Gastrocnemius medialis (tissue), 4 donors: ENCODE results near the gene HOXD10.

Source experiments
- POLR2A ChIP-seq, 2 donors: fragments of 450-650 bp; IDR thresholded peaks; one replicate each; pipeline ENCODE4 v1.6.1; 2017; ENCODE audit warnings: antibody characterized with exemption in 2 of 2, mild to moderate bottlenecking in 2 of 2, moderate library complexity in 2 of 2
- TF ChIP-seq, protein P1 (sequence below), 5 experiments: fragments of 450-650 bp in 3 of 5; fragments of 200-600 bp in 2 of 5; sonication (generic) in 2 of 5; IDR thresholded peaks in 4 of 5; conservative IDR thresholded peaks in 1 of 5; 1 replicate in 4 of 5; 2 replicates in 1 of 5; pipeline ENCODE4 v1.5.1; 2016 to 2019; ENCODE audit warnings: antibody characterized with exemption in 5 of 5, mild to moderate bottlenecking in 3 of 5, moderate library complexity in 3 of 5

DNA sequence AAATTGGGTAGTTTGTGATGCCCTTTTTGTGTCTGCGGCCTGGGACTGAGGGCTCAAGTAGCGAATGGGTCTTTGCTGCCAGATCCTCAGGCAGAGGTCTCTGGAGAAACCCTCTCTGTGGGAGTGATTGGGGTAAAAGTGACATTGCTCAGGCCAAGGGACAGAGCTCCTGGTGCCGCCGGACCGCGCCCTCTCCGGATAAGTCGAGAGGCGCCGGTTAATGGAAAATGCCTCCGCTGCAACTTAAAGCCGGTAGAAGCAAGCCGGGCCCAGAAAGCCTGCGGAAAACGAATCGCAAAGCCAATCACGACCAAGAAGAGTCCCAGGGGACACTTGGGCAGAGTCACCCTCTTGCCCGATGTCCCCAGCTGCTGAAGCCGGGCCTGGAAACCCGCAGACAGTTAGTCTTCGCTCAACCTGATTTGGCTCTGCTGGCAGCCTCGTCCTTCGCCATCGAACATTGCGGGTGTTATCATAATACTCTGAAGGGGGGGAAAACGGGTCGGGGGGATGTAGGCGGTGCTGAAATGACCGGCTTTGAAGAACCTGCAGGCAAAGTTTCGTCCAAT, 17.3 kb upstream of the HOXD10 start:
- TF ChIP-seq, protein P1, sequence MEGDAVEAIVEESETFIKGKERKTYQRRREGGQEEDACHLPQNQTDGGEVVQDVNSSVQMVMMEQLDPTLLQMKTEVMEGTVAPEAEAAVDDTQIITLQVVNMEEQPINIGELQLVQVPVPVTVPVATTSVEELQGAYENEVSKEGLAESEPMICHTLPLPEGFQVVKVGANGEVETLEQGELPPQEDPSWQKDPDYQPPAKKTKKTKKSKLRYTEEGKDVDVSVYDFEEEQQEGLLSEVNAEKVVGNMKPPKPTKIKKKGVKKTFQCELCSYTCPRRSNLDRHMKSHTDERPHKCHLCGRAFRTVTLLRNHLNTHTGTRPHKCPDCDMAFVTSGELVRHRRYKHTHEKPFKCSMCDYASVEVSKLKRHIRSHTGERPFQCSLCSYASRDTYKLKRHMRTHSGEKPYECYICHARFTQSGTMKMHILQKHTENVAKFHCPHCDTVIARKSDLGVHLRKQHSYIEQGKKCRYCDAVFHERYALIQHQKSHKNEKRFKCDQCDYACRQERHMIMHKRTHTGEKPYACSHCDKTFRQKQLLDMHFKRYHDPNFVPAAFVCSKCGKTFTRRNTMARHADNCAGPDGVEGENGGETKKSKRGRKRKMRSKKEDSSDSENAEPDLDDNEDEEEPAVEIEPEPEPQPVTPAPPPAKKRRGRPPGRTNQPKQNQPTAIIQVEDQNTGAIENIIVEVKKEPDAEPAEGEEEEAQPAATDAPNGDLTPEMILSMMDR (IDR thresholded peaks at IDR 0.05 in 4 of 5, conservative IDR thresholded peaks at IDR 0.05 in 1 of 5), result no peak
- TF ChIP-seq POLR2A (IDR thresholded peaks at IDR 0.05), result no peak
